HUES64 (cell line): ENCODE data around the gene RNF152. TPM values are rescaled to one million over a fixed set of nuclear protein-coding genes. Genes with fewer than 3 reads are reported as not detected.

ENCODE experiments used
- H3K27ac ChIP-seq: 2 replicates; pipeline ENCODE4 v1.7.0; 2013; ENCODE audit warnings: low read depth, low read length, inconsistent platforms
- H3K27me3 ChIP-seq: 2 replicates; pipeline ENCODE4 v1.6.1; 2013; ENCODE audit warnings: mild to moderate bottlenecking, low read length; ENCODE audit not compliant: insufficient read depth
- H3K36me3 ChIP-seq: 2 replicates; pipeline ENCODE4 v1.6.1; 2013; ENCODE audit warnings: mild to moderate bottlenecking, low read length; ENCODE audit not compliant: insufficient read depth
- H3K4me1 ChIP-seq: 2 replicates; pipeline ENCODE4 v1.6.1; 2013; ENCODE audit warnings: mild to moderate bottlenecking, low read length, moderate library complexity; ENCODE audit not compliant: insufficient read depth
- H3K4me3 ChIP-seq: 2 replicates; pipeline ENCODE4 v1.5.1; 2013; ENCODE audit warnings: mild to moderate bottlenecking, low read length, moderate library complexity
- H3K9ac ChIP-seq: 2 replicates; pipeline ENCODE4 v1.6.1; 2013; ENCODE audit warnings: mild to moderate bottlenecking, low read depth, low read length
- H3K9me3 ChIP-seq: 2 replicates; pipeline ENCODE4 v1.6.1; 2013; ENCODE audit warnings: low read depth, low read length; ENCODE audit not compliant: insufficient read depth
- WGBS: fragments of 150-250, 120-280 bp; methylation state at CpG from one replicate; pipeline ENCODE4 v1.1.7; 2013; ENCODE audit warnings: missing lambda C conversion rate; 5-methylcytosine and 5-hydroxymethylcytosine counted together
- polyA plus RNA-seq, 2 experiments: library from polyadenylated mRNA; stranded (reverse); fragments of 50-300 nt; gene quantifications; one replicate each; pipeline ENCODE4 v1.2.3, GENCODE V29; 2013

RNF152 gene
- polyA plus RNA-seq (2013, experiment 1 of 2): 1.9 TPM
- 3.2 TPM for polyA plus RNA-seq (2013, experiment 2 of 2)

- WGBS: 4% methylated on average over 28 of the region's 28 CpGs
- Histone ChIP-seq H3K9ac (peak within 1 kb of the TSS; percentile 53), H3K4me3 (peak within 1 kb of the TSS; percentile 79), H3K9me3 (no peaks in the 10 kb centered on the region), H3K27me3 (peaks cover 39% of the 10 kb centered on the region), H3K36me3 (peaks cover 9% of the 10 kb centered on the region; the same call in 1 of the 2 replicates), H3K4me1 (peaks cover 16% of the 10 kb centered on the region), H3K27ac (no peak within 1 kb of the TSS)
Measured at GRCh38 chr18:61892683-61893308, at the start of gene RNF152. TSS of gene RNF152 (minus strand) at chr18:61893007. CDS start at chr18:61816463, 76,544 bp downstream.

DNA sequence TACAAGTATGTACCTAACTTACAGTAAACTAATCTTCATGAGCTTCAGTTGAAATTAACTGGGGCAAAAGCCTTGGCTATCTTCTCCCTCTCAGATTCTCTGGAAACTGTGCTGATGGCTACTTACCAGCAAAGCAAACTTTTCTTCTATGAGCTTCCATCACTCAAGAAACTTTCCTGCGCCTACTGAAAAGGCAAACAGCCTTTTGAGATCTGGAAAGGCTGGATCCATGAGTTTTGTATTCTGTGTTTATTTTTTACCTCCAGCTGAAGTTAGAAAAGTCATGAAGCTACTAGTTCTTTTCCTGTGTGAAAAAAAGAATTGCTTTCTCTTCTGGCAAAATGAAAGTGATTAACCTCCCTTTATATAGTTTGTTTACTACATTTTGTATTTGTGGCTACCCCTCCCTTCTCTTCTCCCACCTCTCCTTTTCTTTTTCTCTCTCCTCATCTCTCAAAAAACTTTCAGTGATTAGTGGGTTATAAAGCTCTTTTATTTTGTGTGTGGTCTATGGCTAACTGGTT is 49.2 kb upstream of the RNF152 start:
- no peaks in the 10 kb centered on the region for H3K27me3 ChIP-seq
- H3K4me1 ChIP-seq: peaks cover 2% of the 10 kb centered on the region; the same call in 1 of the 2 replicates
- no peak overlapping the region for H3K9ac ChIP-seq
- H3K4me3 ChIP-seq: no peak overlapping the region
- no peaks in the 10 kb centered on the region for H3K36me3 ChIP-seq
- H3K9me3 ChIP-seq: no peaks in the 10 kb centered on the region
- no peak overlapping the region for H3K27ac ChIP-seq
- WGBS: 94% methylated on average over 1 of the region's 1 CpG

- no peak overlapping the region for H3K9ac ChIP-seq
- 96% methylated on average over 4 of the region's 4 CpGs for WGBS
- H3K4me3 ChIP-seq: no peak overlapping the region
- no peaks in the 10 kb centered on the region; the same call in 1 of the 2 replicates for H3K4me1 ChIP-seq
- H3K27me3 ChIP-seq: no peaks in the 10 kb centered on the region
- H3K9me3 ChIP-seq: no peaks in the 10 kb centered on the region
- H3K27ac ChIP-seq: no peak overlapping the region
- no peaks in the 10 kb centered on the region for H3K36me3 ChIP-seq
Measured at GRCh38 chr18:61939046-61939674, 46.4 kb upstream of the RNF152 start.

- WGBS: 86% methylated on average over 3 of the region's 3 CpGs
- no peaks in the 10 kb centered on the region for H3K27me3 ChIP-seq
- no peak overlapping the region for H3K4me3 ChIP-seq
- no peaks in the 10 kb centered on the region for H3K36me3 ChIP-seq
- H3K9ac ChIP-seq: no peak overlapping the region
- H3K9me3 ChIP-seq: no peaks in the 10 kb centered on the region
- H3K27ac ChIP-seq: no peak overlapping the region
- no peaks in the 10 kb centered on the region for H3K4me1 ChIP-seq
Measured at GRCh38 chr18:61935362-61935761, 42.6 kb upstream of the RNF152 start.

DNA sequence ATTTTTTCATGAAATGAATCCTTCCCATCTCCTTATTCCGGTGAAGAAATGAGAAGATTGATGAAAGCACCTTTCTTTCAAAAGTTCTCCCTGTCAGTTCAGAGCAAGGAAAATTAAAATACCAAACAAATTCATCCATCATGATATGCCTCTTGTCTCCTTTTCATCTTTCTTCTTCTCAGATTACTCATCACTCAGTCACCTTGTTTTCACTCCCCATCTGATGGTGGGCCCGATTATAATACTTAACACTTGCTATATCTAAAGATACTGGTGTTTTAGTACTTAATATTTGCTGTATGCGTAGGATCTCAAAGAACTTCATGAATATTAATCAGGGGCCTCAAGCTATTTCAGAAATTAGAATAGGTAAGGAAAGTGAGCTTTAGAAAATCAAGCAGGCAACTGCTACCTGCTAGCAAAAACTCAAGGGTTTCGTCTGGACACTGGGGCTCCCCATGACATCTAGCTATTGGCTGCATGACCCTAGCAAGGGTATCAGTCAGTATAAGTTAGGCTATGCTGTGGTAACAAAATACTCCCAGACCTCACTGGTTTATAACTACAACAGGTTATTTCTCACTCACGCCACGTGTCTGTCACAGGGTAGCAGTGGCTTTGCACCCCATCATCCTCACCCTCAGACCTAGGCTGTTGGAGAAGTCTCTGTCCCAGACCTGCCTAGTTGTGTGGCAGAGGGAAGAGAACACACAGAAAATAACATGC is 39.0 kb upstream of the RNF152 start:
- WGBS: 98% methylated on average over 5 of the region's 6 CpGs
- no peak overlapping the region for H3K27ac ChIP-seq
- H3K4me1 ChIP-seq: no peaks in the 10 kb centered on the region
- no peak overlapping the region for H3K4me3 ChIP-seq
- H3K9me3 ChIP-seq: 0 out of 2 replicates have a peak, but pooled peaks cover 3% of the 10 kb centered on the region
- H3K36me3 ChIP-seq: no peaks in the 10 kb centered on the region
- H3K27me3 ChIP-seq: no peaks in the 10 kb centered on the region
- no peak overlapping the region for H3K9ac ChIP-seq

GRCh38 chr18:61929881-61930640 is 37.3 kb upstream of the RNF152 start:
- Histone ChIP-seq H3K27me3 (no peaks in the 10 kb centered on the region), H3K9me3 (0 out of 2 replicates have a peak, but pooled peaks cover 3% of the 10 kb centered on the region), H3K27ac (no peak overlapping the region), H3K9ac (no peak overlapping the region), H3K36me3 (no peaks in the 10 kb centered on the region), H3K4me3 (no peak overlapping the region), H3K4me1 (no peaks in the 10 kb centered on the region)
- WGBS: 90% methylated on average over 2 of the region's 3 CpGs

DNA sequence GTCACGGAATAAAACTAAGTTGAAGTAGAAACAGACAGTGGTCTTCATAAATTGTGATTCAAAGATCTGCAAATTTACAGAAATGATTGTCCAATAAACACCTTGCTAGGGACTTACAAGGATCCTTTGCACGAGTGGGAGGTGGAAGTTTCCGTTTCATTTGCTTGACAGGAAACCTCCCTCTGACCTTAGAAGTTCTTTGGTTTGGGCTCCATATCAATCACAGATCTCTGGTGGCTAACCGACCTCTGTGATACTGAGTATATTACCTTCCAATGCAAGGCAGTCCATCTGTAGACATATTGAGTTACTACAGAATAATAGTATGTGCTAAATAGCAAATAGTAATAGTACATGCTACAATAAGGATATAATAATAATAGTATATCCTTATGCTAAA is 33.7 kb upstream of the RNF152 start:
- whole genome bisulfite sequencing: 87% methylated on average over 3 of the region's 4 CpGs
- Histone ChIP-seq H3K9ac (no peak overlapping the region), H3K4me1 (no peaks in the 10 kb centered on the region), H3K4me3 (no peak overlapping the region), H3K9me3 (0 out of 2 replicates have a peak, but pooled peaks cover 3% of the 10 kb centered on the region), H3K27me3 (no peaks in the 10 kb centered on the region), H3K27ac (no peak overlapping the region), H3K36me3 (no peaks in the 10 kb centered on the region)

DNA sequence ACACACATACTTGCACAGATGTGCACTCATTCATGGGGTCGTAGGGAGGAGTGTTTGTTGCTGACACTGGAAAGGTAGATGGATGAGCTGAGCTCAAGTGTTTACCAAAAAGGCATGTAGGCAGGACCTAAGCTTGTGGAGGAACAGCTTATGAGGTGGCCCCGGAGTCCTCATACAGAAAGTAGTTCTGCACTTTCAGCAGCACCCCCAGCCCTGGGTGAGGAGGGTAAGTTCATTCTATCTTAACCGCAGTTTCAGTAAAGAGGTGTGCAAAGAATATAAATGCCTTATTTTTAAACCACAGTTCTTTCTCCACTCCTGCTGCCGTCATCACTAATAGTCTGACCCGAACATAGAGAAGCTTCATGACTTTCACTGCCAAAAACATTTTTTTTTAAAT is 31.7 kb upstream of the RNF152 start:
- H3K36me3 ChIP-seq: no peaks in the 10 kb centered on the region
- no peaks in the 10 kb centered on the region for H3K27me3 ChIP-seq
- no peak overlapping the region for H3K9ac ChIP-seq
- no peak overlapping the region for H3K4me3 ChIP-seq
- WGBS: 95% methylated on average over 5 of the region's 5 CpGs
- no peaks in the 10 kb centered on the region for H3K4me1 ChIP-seq
- H3K27ac ChIP-seq: no peak overlapping the region
- H3K9me3 ChIP-seq: 0 out of 2 replicates have a peak, but pooled peaks cover 3% of the 10 kb centered on the region

DNA sequence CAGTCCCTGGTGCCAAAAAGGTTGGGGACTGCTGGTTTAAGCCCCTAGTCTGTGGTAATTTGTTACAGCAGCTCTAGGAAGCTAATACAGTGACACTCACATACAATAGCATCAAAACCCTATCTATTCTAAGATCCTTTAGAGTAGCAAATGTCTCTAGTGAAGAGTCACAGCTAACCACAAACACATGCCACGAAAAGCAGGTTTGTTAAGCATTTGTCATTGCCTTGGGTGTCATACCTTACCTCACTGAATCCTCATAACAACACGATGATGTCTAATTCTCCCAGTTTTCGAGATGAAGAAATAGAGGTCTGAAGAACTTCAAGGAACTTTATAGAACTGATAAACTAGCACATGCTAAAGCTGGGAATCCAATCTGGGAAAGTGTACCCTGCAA is 29.6 kb upstream of the RNF152 start:
- Histone ChIP-seq H3K27ac (no peak overlapping the region), H3K4me3 (no peak overlapping the region), H3K27me3 (no peaks in the 10 kb centered on the region), H3K9ac (no peak overlapping the region), H3K36me3 (no peaks in the 10 kb centered on the region), H3K9me3 (no peaks in the 10 kb centered on the region), H3K4me1 (no peaks in the 10 kb centered on the region)
- WGBS: 93% methylated on average over 3 of the region's 3 CpGs

DNA sequence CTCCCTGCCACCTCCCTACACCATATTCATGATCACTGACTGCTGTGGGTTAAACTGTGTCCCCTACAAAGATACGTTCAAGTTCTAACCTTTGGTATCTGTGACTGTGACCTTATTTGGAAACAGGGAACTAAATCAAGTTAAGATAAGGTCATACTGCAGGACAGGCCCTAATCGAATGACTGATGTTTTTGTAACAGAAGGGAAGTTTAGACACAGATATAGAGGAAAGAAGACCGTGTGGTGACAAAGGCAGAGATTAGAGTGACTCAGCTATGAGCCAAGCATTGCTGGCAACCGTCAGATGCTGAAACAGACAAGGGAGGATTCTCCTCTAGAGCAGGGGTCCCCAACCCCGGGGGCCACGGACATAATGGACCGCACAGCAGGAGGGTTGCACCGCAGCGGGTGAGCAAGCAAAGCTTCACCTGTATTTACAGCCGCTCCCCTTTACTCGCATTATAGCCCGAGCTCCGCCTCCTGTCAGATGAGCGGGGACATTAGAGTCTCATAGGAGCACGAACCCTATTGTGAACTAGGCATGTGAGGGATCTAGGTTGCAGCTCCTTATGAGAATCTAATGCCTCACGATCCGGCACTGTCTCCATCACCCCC is 28.9 kb upstream of the RNF152 start:
- 86% methylated on average over 17 of the region's 17 CpGs for WGBS
- Histone ChIP-seq H3K27ac (no peak overlapping the region), H3K36me3 (no peaks in the 10 kb centered on the region), H3K4me3 (no peak overlapping the region), H3K27me3 (no peaks in the 10 kb centered on the region), H3K4me1 (no peaks in the 10 kb centered on the region), H3K9me3 (no peaks in the 10 kb centered on the region), H3K9ac (no peak overlapping the region)
